Medulla oblongata (tissue), 1 donor: Measurements from ENCODE around the gene NXPE3.
"Not testable (repeated sequence)": the region's sequence is repeated elsewhere in the genome, so short reads cannot be mapped to it uniquely, and the experiment has no call there.

Experiments used
- DNase-seq: peaks from one replicate; pipeline ENCODE4 v3.0.0-alpha.2; 2015; ENCODE audit errors: extremely low spot score

The NXPE3 gene

GRCh38 chr3:101851850-101852714 is 73.1 kb downstream of the NXPE3 start:
- DNase-seq, result no peak

DNA sequence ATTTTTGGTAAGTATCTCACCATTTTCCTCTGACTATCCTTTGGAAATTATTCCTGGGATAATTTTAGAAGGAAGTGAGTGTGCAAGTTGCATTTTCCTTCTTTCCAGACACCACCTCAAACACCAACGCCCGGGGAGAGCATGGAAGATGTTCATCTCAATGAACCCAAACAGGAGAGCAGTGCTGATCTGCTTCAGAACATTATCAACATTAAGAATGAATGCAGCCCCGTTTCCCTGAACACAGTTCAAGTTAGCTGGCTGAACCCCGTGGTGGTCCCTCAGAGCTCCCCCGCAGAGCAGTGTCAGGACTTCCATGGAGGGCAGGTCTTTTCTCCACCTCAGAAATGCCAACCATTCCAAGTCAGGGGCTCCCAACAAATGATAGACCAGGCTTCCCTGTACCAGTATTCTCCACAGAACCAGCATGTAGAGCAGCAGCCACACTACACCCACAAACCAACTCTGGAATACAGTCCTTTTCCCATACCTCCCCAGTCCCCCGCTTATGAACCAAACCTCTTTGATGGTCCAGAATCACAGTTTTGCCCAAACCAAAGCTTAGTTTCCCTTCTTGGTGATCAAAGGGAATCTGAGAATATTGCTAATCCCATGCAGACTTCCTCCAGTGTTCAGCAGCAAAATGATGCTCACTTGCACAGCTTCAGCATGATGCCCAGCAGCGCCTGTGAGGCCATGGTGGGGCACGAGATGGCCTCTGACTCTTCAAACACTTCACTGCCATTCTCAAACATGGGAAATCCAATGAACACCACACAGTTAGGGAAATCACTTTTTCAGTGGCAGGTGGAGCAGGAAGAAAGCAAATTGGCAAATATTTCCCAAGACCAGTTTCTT is 74.2 kb downstream of the NXPE3 start:
- no peak for DNase-seq

- DNase-seq, result no peak
These were observed 75.0 kb downstream of the NXPE3 start for GRCh38 chr3:101853982-101854381.

DNA sequence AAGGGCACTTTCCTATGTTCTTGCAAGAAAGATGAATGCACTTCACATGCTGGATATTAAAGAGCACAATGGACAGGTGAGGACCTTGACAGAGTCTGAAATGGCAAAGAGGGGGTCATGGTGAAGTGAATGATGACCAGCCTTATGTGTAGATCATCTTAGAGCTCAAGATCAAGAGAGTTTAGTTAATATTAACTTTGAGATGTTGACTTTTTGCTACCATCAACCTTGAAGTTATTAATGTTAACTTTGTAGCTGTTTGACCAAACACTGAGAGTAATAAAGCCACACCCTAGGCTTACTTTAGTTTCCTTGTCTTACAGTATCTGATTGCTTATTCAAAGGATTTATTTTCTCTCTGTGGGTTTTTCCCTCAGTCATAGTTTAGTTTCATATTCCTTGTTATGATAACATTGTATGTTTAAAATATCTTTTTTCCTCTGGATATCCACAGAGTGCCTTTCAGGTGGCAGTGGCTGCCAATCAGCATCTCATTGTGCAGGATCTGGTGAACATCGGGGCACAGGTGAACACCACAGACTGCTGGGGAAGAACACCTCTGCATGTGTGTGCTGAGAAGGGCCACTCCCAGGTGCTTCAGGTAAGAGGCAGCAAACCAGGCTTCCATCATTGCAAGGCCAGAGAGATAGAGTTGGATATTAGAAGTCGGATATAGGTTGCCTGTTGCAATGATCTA is 75.7 kb downstream of the NXPE3 start:
- no peak for DNase-seq

DNA sequence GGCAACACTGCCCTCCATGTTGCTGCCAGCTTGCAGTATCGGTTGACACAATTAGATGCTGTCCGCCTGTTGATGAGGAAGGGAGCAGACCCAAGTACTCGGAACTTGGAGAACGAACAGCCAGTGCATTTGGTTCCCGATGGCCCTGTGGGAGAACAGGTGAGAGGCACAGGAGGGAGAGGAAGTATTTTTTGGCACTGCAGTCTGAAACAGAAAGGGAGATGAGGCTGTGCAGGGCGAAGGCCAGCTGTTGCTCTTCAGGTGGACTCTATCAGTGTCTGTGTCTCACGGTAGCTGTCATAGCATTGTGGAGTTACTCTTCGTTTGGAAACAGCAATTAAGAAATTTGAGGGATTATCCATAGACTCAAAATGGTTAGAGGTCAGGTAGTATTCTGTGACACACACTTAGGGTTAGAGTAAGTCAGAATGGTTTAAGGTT is 78.3 kb downstream of the NXPE3 start:
- peak; percentile 27 for DNase-seq

DNA sequence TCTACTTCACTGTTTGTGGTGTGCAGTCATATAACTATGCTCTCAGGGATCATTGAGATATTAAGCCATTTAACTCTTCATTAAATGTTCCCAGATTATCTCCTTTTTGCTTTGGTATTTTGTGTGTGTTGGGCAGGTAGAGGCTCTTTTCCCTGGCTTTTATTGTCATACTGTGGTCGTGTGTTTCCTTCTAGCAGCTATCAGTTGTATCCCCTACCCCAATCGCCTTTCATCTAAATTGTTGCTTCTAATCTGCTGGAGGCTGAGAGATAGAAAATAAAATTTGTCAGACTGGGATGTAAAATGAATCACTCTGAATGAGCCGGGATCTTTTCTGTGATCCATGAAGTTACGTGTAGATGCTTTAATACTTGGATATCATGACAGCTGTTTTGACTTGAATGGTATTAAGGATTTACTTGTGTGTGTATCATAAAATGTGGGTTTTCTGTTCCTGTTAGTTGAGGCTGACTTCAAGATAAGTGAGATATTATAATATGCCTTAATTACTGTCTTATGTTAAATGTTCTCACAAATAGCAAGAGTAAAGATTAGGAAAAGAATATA is 79.5 kb downstream of the NXPE3 start:
- no peak for DNase-seq

GRCh38 chr3:101859882-101860448 is 81.0 kb downstream of the NXPE3 start:
- DNase-seq, result no peak

DNA sequence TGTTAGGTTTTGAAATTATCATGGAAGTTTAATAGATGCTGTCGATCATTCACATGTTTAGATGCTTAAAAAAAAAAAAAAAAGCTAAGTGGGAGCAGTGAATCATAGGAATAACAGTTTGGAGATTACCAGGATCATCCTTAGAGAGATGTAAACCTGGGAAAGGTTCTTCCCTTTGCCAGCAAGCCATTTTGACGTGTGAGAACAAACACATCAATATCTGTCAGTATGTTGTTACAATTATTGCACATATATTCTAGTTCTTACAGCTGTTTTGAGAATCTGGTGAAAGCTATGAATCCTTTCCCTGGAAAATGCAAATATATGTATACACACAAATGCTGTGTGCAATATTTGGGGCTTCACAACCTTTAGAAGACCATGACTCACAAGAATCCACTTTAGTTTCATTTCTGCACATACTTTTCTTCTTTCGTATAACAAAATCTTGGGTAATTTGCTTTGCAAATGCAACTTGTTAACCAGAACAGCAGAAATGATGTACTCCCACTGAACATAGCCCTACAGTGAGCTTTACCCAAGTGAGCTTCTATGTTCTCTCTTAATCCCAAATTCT is 82.3 kb downstream of the NXPE3 start:
- no peak for DNase-seq

DNA sequence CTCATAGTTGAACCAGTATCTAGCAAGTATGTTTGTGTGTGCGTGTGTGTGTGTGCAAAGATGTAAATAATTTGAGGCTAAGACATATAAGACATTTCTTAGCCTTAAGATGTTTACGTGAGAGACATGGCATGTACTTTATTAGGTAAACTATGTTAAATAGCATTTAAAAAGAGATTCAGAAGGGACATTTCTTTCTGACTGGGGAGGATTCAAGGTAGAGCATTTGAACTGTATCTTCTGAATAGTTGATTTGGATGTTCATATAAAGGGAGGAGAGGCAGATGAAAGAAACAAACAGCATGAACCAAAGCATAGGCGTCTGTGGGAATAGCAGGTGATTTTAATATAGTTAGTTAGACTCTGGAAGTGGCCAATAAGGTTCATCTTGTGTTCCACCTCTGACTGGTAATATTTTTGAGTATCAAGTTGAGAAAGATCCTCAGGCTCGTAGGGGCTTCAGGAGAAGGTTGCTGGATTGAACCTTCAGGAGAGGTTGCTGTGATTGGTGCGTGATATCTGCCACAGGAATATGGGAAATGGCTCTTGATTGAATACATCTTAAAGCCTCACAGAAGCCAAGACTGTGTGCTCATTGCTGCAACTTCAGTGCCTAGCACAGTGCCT is 82.9 kb downstream of the NXPE3 start:
- no peak for DNase-seq

- DNase-seq, result no peak
These were observed 83.6 kb downstream of the NXPE3 start for GRCh38 chr3:101862416-101863165.

GRCh38 chr3:101864926-101865325 is 85.9 kb downstream of the NXPE3 start:
- DNase-seq, result not testable (repeated sequence)

GRCh38 chr3:101865751-101866509 is 86.9 kb downstream of the NXPE3 start:
- DNase-seq, result no peak

GRCh38 chr3:101867511-101867910 is 88.5 kb downstream of the NXPE3 start:
- no peak for DNase-seq

GRCh38 chr3:101867996-101868395 is 89.0 kb downstream of the NXPE3 start:
- DNase-seq, result no peak

DNA sequence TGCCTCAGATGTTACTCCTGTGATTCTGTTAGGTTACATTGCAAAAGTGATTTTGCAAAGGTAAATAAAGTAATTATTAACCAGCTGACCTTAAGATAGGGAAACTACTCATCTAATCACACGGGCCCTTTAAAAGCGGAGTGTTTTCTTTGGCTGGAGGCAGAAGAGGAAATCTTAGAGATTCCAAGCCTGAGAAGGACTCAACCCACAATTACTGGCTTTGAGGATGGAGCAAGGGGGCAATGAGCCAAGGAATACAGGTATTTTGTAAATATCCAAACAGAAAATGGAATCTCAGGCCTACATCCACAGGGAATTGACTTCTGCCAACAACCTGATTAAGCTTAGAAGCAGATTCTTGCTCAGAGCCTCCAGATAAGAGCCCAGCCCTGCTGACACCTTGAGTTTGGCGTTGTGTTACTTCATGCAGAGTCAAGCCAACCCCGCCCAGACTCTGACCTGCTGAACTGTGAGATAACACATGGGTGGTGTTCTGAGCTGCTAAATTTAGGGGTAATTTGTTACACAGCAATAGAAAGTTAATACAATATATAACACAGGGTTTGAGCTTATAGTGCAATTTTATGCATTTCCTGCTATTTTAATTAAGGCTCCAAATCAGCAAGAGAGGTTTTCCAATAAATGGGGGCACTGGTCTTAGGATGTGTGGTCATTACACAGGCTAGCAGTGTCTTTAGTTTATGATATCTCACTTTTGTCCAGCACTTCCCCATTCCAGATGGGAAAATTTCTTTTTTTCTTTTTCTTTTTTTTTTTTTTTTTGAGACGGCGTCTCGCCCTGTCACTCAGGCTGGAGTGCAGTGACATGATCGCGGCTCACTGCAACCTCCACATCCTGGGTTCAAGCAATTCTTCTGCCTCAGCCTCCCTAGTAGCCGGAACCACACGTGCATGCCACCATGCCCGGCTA is 89.8 kb downstream of the NXPE3 start:
- DNase-seq, result no peak

DNA sequence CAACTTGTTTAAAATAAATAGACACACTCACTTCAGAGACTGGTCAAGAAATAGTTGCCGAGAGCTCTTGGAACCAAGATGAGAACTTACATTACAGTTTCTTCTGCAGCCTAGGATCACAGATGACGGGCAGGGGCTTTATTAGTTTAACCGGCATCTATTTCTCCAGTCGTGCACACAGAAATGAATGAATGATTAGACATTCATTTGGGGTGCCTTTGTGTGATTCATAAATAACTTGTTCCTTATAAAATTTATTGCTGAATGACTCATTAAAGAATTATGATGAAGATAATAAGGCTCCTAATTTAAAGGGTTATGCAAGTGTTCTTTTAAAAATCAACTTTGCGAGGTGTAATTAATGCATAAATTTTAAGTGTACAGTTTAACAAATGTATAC is 91.1 kb downstream of the NXPE3 start:
- no peak for DNase-seq

GRCh38 chr3:101873619-101874018 is 94.6 kb downstream of the NXPE3 start:
- no peak for DNase-seq

DNA sequence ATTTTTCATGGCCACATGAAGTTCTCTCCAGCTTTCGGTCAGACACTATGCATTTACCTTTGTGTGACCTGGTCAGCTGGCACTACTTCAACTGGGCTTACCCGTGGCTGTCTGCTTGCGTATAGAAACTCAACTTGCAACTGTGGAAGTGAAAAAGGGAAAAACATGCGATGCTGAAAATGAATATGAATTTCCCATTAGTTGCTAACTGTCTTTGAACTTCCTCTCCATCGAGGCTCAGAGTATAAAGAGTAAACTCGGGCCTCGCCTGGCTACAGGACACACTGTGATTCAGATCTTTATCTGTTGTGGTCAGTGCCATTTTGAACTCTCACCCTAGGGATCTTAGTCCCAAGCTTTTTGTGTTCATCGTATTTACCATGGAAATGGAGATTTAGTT is 97.1 kb downstream of the NXPE3 start:
- no peak for DNase-seq
